ENCODE data around the gene CA12.
"Not testable (repeated sequence)": the region's sequence is repeated elsewhere in the genome, so short reads cannot be mapped to it uniquely, and the experiment has no call there.

The CA12 gene

DNA sequence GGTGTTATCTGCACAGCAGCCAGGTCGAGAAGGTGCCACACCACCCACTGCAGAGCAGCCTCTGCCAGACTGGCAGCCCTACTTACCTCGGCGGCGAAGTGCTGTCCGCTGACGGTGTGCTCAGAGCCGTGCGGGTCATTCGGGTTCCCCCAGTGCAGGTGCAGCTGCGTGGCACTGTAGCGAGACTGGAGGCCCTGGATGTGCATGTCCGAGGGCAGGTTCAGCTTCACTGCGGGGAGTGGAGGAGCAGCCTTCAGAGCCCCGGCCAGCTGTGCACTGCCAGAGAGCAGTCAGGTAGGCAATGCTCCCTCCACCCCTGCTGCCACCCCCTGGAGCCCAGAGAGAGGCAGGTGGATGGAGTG is 36.3 kb downstream of the CA12 start:
- Mint-ChIP-seq H3K4me1 (ENCODE audit: low read depth) (no peaks in the 10 kb centered on the region), H3K9me3 (ENCODE audit: low read depth) (no peaks in the 10 kb centered on the region)

GRCh38 chr15:63344731-63345390 is 36.8 kb downstream of the CA12 start:
- Mint-ChIP-seq H3K27me3 (no peaks in the 10 kb centered on the region), H3K9me3 (ENCODE audit: low read depth) (no peaks in the 10 kb centered on the region), H3K27ac (no peak overlapping the region), H3K36me3 (no peaks in the 10 kb centered on the region), H3K4me1 (ENCODE audit: low read depth) (no peaks in the 10 kb centered on the region), H3K4me3 (no peak overlapping the region)

More for the DNA sequence above, 36.3 kb downstream of the CA12 start:
- H3K27ac Mint-ChIP-seq, result no peak overlapping the region
- no peaks in the 10 kb centered on the region for H3K36me3 Mint-ChIP-seq
- no peaks in the 10 kb centered on the region for H3K27me3 Mint-ChIP-seq
- H3K4me3 Mint-ChIP-seq, result no peak overlapping the region

DNA sequence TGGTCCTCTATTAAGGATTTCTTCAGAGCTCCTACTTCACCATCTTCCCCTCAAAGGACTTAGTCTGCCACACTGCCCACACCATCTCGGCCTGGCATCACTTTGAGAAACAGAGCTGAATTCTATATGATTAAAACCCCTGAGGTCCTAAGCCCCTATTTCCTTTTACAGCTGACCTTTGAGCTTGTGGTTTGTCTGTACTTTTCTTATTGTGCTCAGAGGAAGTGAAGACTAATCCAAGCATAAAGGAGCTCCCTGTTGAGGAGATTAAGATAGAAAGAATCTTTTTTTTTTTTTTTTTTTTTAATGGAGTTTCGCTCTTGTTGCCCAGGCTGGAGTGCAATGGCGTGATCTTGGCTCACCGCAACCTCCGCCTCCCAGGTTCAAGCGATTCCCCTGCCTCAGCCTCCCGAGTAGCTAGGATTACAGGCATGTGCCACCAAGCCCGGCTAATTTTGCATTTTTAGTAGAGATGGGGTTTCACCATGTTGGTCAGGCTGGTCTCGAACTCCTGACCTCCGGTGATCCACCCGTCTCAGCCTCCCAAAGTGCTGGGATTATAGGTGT is 38.6 kb downstream of the CA12 start:
- H3K36me3 Mint-ChIP-seq; H3K4me3 Mint-ChIP-seq; H3K9me3 Mint-ChIP-seq (ENCODE audit: low read depth); H3K27ac Mint-ChIP-seq; H3K4me1 Mint-ChIP-seq (ENCODE audit: low read depth); H3K27me3 Mint-ChIP-seq: not testable (repeated sequence)

DNA sequence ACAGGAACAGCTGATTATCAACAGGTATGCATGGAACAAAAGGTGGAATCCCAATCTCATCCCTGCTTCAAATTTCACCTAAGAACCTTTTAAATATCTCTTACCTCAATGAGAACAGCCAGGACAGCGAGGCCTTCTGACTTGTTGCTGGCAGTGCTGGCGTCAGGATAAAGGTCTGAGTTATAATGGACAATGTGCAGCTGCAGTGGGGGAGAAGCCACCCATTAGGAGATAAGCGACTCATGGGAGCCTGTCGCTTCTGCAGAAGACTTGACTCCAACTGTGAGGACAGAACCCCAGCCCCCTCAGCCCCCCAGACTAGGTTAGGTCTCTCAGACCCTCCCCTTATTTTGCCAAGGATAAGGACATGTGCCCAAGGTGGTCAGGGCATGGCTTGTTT is 39.7 kb downstream of the CA12 start:
- Mint-ChIP-seq H3K9me3 (ENCODE audit: low read depth) (no peaks in the 10 kb centered on the region), H3K4me3 (no peak overlapping the region), H3K27me3 (no peaks in the 10 kb centered on the region)

DNA sequence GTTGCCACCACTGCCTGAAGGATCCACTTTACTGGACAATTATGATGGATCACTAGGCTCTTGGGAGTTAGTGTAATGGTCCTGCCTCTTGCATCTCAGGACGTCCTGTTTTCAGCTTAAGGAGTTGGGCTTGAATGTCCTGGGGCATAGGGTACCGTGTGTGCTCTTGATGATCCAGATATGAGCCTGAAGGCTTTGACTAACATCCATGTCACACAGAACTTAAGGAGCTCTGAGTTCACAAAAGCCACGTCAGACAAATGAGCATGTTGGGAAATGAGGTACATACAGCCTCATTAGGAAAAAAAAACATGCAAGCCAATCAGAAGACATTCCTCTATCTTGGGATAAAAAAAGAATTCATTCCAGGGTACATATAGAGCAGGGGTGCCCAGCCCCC is 40.8 kb downstream of the CA12 start:
- H3K9me3 Mint-ChIP-seq (ENCODE audit: low read depth), result no peaks in the 10 kb centered on the region
- no peaks in the 10 kb centered on the region for H3K27me3 Mint-ChIP-seq
- no peaks in the 10 kb centered on the region for H3K4me1 Mint-ChIP-seq (ENCODE audit: low read depth)
- H3K27ac Mint-ChIP-seq, result no peak overlapping the region
- H3K36me3 Mint-ChIP-seq, result no peaks in the 10 kb centered on the region
- no peak overlapping the region for H3K4me3 Mint-ChIP-seq

More for the DNA sequence above, 39.7 kb downstream of the CA12 start:
- H3K4me1 Mint-ChIP-seq (ENCODE audit: low read depth), result no peaks in the 10 kb centered on the region
- H3K36me3 Mint-ChIP-seq, result no peaks in the 10 kb centered on the region
- no peak overlapping the region for H3K27ac Mint-ChIP-seq

GRCh38 chr15:63340353-63340752 is 41.3 kb downstream of the CA12 start:
- Mint-ChIP-seq H3K4me3 (no peak overlapping the region), H3K36me3 (no peaks in the 10 kb centered on the region), H3K9me3 (ENCODE audit: low read depth) (no peaks in the 10 kb centered on the region), H3K27me3 (no peaks in the 10 kb centered on the region), H3K4me1 (ENCODE audit: low read depth) (no peaks in the 10 kb centered on the region), H3K27ac (no peak overlapping the region)

DNA sequence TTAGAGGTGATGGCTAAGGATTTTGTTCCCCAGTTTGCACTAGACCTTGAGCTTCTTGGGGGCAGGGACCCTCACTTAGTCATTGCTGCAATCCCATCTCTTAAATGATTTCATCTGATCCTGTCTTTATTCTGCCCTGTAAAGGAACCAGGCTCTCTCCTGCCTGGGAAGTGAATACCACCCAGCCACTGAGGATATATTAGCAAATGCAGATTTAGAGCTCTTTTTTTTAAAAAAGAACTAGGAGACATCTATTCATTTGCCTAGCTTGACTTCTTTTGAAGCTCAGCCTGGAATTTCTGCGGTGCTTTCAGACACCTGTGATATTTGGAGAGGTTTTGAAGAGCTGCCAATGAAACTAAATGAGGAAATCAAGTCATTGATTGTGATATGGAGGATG is 41.8 kb downstream of the CA12 start:
- Mint-ChIP-seq H3K27me3 (no peaks in the 10 kb centered on the region), H3K36me3 (no peaks in the 10 kb centered on the region), H3K4me1 (ENCODE audit: low read depth) (no peaks in the 10 kb centered on the region), H3K27ac (no peak overlapping the region), H3K9me3 (ENCODE audit: low read depth) (no peaks in the 10 kb centered on the region), H3K4me3 (no peak overlapping the region)

DNA sequence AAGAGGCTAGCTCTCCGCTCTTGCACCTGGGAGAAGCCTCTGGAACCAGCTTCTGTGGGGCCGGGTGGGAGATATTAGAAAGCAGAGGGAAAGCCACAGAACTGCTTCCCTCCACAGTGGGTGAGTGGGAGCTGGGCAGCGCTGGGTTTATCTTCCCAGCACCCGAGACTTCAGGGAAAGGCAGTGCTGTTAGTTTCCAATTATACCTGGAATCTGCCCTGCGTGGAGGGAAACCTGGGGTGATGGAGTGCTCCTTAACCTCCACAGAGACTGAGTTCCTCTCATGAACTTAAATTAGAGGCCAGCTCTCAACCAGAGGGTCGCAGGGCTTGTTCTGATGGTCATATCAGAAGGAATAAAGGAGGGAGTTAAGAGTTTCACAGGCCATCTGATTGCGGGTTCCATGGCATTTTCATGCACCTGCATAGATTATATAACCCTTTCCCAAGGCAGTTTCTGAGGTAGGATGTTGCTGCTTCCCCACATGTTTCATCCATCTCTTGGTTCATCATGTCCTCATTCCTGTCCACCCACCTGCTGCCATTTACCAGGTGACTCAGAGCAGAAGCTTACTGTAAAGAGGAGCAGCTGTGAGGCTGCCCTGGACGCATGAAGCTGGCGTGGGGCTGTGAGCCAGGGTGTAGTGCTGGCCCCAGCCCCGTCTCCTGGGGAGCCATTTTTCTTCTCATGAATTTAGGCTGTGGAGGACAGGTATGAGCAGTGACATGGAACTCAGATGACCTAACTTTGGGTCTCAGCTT is 42.5 kb downstream of the CA12 start:
- no peaks in the 10 kb centered on the region for H3K36me3 Mint-ChIP-seq

GRCh38 chr15:63338170-63338569 is 43.5 kb downstream of the CA12 start:
- Mint-ChIP-seq H3K27ac (no peak overlapping the region), H3K27me3 (no peaks in the 10 kb centered on the region), H3K36me3 (no peaks in the 10 kb centered on the region), H3K4me3 (no peak overlapping the region), H3K9me3 (ENCODE audit: low read depth) (no peaks in the 10 kb centered on the region), H3K4me1 (ENCODE audit: low read depth) (no peaks in the 10 kb centered on the region)

More for the DNA sequence above, 42.5 kb downstream of the CA12 start:
- H3K4me1 Mint-ChIP-seq (ENCODE audit: low read depth), result no peaks in the 10 kb centered on the region
- H3K4me3 Mint-ChIP-seq, result no peak overlapping the region
- H3K9me3 Mint-ChIP-seq (ENCODE audit: low read depth), result no peaks in the 10 kb centered on the region
- no peaks in the 10 kb centered on the region for H3K27me3 Mint-ChIP-seq
- no peak overlapping the region for H3K27ac Mint-ChIP-seq

DNA sequence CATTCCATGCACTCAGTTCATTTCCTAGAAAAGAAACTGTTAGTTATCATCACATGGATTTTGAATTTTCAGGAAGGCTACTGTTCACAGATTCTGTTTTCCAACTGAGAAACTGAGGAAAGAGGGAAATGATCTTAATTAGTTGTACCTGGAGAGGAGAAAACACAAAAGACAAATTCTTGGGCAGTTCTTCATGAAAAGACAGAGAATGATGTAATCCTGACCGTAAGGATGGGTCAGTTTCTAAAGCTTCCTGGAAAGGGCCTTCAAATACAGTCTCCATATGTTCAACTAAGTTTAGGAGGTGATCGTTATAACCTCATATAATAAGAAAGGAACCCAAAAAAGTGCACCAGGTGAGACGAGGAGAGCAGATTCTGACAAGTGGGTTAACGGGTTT is 44.6 kb downstream of the CA12 start:
- no peaks in the 10 kb centered on the region for H3K27me3 Mint-ChIP-seq
- H3K4me3 Mint-ChIP-seq, result no peak overlapping the region
- H3K36me3 Mint-ChIP-seq, result no peaks in the 10 kb centered on the region
- no peaks in the 10 kb centered on the region for H3K4me1 Mint-ChIP-seq (ENCODE audit: low read depth)
- no peaks in the 10 kb centered on the region for H3K9me3 Mint-ChIP-seq (ENCODE audit: low read depth)
- no peak overlapping the region for H3K27ac Mint-ChIP-seq

- Mint-ChIP-seq H3K27ac (no peak overlapping the region), H3K27me3 (no peaks in the 10 kb centered on the region), H3K36me3 (no peaks in the 10 kb centered on the region), H3K4me1 (ENCODE audit: low read depth) (no peaks in the 10 kb centered on the region), H3K4me3 (no peak overlapping the region), H3K9me3 (ENCODE audit: low read depth) (no peaks in the 10 kb centered on the region)
Observed at GRCh38 chr15:63335543-63336240, 46.0 kb downstream of the CA12 start.

GRCh38 chr15:63334821-63335220 is 46.8 kb downstream of the CA12 start:
- Mint-ChIP-seq H3K9me3 (ENCODE audit: low read depth) (no peaks in the 10 kb centered on the region), H3K36me3 (no peaks in the 10 kb centered on the region), H3K4me1 (ENCODE audit: low read depth) (no peaks in the 10 kb centered on the region), H3K27me3 (no peaks in the 10 kb centered on the region), H3K4me3 (no peak overlapping the region), H3K27ac (no peak overlapping the region)

GRCh38 chr15:63332367-63333124 is 49.1 kb downstream of the CA12 start:
- H3K4me3 Mint-ChIP-seq, result no peak overlapping the region

DNA sequence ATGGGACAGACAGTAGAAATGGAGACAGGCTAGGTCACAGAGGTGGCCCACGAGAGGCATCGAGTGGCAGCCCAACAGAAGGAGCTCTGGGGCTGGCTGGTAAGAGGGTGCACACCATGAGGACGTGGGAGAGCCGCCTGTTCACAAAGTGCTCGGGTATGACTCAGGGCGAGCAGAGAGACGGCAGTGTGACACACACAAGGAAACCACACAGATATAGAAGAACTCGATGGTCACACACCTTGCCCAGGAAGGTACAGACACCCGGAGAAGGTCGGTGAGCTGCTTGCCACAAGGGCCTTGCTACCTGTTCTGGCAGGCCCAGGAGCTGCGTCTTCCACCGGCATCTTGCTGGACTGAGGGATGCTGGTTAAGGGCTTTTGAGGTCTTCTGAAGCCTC is 50.2 kb downstream of the CA12 start:
- Mint-ChIP-seq H3K4me1 (ENCODE audit: low read depth) (no peaks in the 10 kb centered on the region), H3K27ac (no peak overlapping the region), H3K36me3 (no peaks in the 10 kb centered on the region), H3K27me3 (no peaks in the 10 kb centered on the region), H3K4me3 (no peak overlapping the region), H3K9me3 (ENCODE audit: low read depth) (no peaks in the 10 kb centered on the region)

More at GRCh38 chr15:63332367-63333124, 49.1 kb downstream of the CA12 start:
- H3K27me3 Mint-ChIP-seq, result no peaks in the 10 kb centered on the region
- no peaks in the 10 kb centered on the region for H3K36me3 Mint-ChIP-seq
- no peaks in the 10 kb centered on the region for H3K9me3 Mint-ChIP-seq (ENCODE audit: low read depth)
- no peak overlapping the region for H3K27ac Mint-ChIP-seq
- H3K4me1 Mint-ChIP-seq (ENCODE audit: low read depth), result no peaks in the 10 kb centered on the region

DNA sequence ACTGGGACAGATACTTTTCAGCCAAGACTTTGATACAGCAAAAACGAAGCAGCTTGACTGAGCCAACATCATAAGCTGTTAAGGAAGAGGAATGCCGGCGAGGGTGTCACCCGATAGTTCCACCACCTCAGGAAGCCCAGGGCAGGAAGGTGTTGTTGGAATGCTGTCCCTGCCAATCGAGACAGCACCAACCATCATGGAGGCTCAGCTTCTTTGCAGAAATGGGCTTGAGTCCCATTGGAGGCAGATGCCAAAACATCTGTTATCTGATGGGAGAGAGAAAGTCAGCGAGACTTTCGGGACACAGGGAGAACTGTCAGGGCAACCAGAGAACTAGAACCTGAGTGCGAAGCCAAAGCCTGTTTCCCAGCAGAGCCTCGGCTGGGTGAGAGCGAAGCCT is 50.7 kb downstream of the CA12 start:
- no peaks in the 10 kb centered on the region for H3K36me3 Mint-ChIP-seq
- H3K4me1 Mint-ChIP-seq (ENCODE audit: low read depth), result no peaks in the 10 kb centered on the region
- H3K27me3 Mint-ChIP-seq, result no peaks in the 10 kb centered on the region
- H3K4me3 Mint-ChIP-seq, result no peak overlapping the region
- H3K27ac Mint-ChIP-seq, result no peak overlapping the region
- H3K9me3 Mint-ChIP-seq (ENCODE audit: low read depth), result no peaks in the 10 kb centered on the region

Measured in activated naive CD8-positive, alpha-beta T cell (primary cell).